Type B pancreatic cell (in vitro differentiated cells): Measurements from ENCODE around the gene SLC36A3. TPM values are rescaled to one million over a fixed set of nuclear protein-coding genes. Genes with fewer than 3 reads are reported as not detected.
"Not testable (repeated sequence)": the region's sequence is repeated elsewhere in the genome, so short reads cannot be mapped to it uniquely, and the experiment has no call there.

Source experiments
- DNase-seq: peaks from one replicate; pipeline ENCODE4 v3.0.0; 2021; ENCODE audit warnings: mixed read lengths; ENCODE audit not compliant: unreplicated experiment; ENCODE audit errors: extremely low spot score
- H3K27ac Mint-ChIP-seq: 2 replicates; pipeline ENCODE4 v1.8.0; 2021; ENCODE audit warnings: mild to moderate bottlenecking, mixed read lengths
- H3K27me3 Mint-ChIP-seq: 2 replicates; pipeline ENCODE4 v1.8.0; 2021; ENCODE audit warnings: mixed read lengths
- H3K36me3 Mint-ChIP-seq: 2 replicates; pipeline ENCODE4 v1.8.0; 2021; ENCODE audit warnings: mixed read lengths
- H3K4me1 Mint-ChIP-seq: one replicate; pipeline ENCODE4 v1.8.0; 2021; ENCODE audit warnings: mixed read lengths; ENCODE audit not compliant: unreplicated experiment
- H3K4me3 Mint-ChIP-seq: 2 replicates; pipeline ENCODE4 v1.8.0; 2021; ENCODE audit warnings: mild to moderate bottlenecking, mixed read lengths
- H3K9me3 Mint-ChIP-seq: 2 replicates; pipeline ENCODE4 v1.8.0; 2021; ENCODE audit warnings: mixed read lengths
- total RNA-seq: library from RNA; stranded (reverse); gene quantifications from 2 replicates; pipeline ENCODE4 v1.2.1, GENCODE V29; 2021; ENCODE audit warnings: low replicate concordance
- TF ChIP-seq, protein P1 (sequence below): fragments of 200-600 bp; sonication (generic); conservative IDR thresholded peaks from 2 replicates; pipeline ENCODE4 v1.5.0; 2021; ENCODE audit warnings: antibody characterized with exemption, mild to moderate bottlenecking

Gene SLC36A3
- total RNA-seq, 1 donor from 2014 or later = not detected

- H3K36me3 Mint-ChIP-seq = no peaks in the 10 kb centered on the region
- no peak overlapping the region for H3K27ac Mint-ChIP-seq
- TF ChIP-seq, protein P1, sequence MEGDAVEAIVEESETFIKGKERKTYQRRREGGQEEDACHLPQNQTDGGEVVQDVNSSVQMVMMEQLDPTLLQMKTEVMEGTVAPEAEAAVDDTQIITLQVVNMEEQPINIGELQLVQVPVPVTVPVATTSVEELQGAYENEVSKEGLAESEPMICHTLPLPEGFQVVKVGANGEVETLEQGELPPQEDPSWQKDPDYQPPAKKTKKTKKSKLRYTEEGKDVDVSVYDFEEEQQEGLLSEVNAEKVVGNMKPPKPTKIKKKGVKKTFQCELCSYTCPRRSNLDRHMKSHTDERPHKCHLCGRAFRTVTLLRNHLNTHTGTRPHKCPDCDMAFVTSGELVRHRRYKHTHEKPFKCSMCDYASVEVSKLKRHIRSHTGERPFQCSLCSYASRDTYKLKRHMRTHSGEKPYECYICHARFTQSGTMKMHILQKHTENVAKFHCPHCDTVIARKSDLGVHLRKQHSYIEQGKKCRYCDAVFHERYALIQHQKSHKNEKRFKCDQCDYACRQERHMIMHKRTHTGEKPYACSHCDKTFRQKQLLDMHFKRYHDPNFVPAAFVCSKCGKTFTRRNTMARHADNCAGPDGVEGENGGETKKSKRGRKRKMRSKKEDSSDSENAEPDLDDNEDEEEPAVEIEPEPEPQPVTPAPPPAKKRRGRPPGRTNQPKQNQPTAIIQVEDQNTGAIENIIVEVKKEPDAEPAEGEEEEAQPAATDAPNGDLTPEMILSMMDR = no peak
Observed at GRCh38 chr5:151238303-151238741, 65.2 kb downstream of the SLC36A3 start.

DNA sequence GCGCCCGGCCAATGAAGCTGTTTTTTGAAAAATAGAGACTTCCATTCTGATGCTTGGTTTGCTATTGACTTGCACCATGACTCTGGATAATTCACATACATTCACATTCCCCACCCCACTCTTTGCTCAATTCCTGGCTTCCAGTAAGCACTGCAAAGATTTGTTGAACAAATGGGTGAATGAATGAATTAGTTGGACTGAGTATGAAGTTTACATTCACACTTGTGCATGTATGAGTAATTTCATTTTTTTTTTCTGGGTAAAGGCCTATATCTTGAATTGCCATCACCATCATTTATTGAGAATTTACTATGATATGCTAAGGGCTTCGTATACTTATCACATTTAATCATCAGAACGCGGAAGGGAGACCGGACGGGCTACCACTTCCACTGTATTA, 65.9 kb downstream of the SLC36A3 start:
- TF ChIP-seq, protein P1 = no peak
- peaks cover 14% of the 10 kb centered on the region for H3K4me1 Mint-ChIP-seq

More at GRCh38 chr5:151238303-151238741, 65.2 kb downstream of the SLC36A3 start:
- Mint-ChIP-seq H3K4me3 (no peak overlapping the region), H3K4me1 (peaks cover 14% of the 10 kb centered on the region), H3K9me3 (no peaks in the 10 kb centered on the region), H3K27me3 (no peaks in the 10 kb centered on the region)
- no peak for DNase-seq

DNA sequence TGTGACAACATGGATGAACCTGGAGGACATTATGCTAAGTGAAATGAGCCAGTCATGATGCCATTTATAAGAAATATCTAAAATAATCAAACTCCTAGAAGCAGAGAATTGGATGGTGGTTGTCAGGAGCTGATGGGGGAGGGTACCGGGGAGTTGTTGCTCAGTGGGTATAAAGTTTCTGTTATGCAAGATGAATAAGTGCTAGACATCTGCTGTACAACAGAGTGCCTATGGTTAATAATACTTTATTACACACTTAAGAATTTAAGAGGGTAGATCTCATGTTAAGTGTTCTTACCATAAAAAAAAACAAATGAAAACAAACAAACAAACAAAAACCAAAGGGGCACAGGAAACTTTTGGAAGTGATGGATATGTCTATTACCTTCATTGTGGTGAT, 66.7 kb downstream of the SLC36A3 start:
- Mint-ChIP-seq H3K27me3 (no peaks in the 10 kb centered on the region), H3K4me3 (no peak overlapping the region), H3K36me3 (no peaks in the 10 kb centered on the region), H3K9me3 (no peaks in the 10 kb centered on the region), H3K4me1 (peaks cover 14% of the 10 kb centered on the region), H3K27ac (no peak overlapping the region)
- TF ChIP-seq, protein P1 = no peak
- no peak for DNase-seq

More for the DNA sequence above, 65.9 kb downstream of the SLC36A3 start:
- Mint-ChIP-seq H3K27me3 (no peaks in the 10 kb centered on the region), H3K36me3 (no peaks in the 10 kb centered on the region), H3K9me3 (no peaks in the 10 kb centered on the region), H3K27ac (no peak overlapping the region), H3K4me3 (no peak overlapping the region)
- no peak for DNase-seq

- DNase-seq, H3K27me3 Mint-ChIP-seq, H3K36me3 Mint-ChIP-seq, H3K27ac Mint-ChIP-seq, H3K4me3 Mint-ChIP-seq, H3K9me3 Mint-ChIP-seq, H3K4me1 Mint-ChIP-seq: not testable (repeated sequence)
Observed at GRCh38 chr5:151235239-151235571, 68.4 kb downstream of the SLC36A3 start.

DNA sequence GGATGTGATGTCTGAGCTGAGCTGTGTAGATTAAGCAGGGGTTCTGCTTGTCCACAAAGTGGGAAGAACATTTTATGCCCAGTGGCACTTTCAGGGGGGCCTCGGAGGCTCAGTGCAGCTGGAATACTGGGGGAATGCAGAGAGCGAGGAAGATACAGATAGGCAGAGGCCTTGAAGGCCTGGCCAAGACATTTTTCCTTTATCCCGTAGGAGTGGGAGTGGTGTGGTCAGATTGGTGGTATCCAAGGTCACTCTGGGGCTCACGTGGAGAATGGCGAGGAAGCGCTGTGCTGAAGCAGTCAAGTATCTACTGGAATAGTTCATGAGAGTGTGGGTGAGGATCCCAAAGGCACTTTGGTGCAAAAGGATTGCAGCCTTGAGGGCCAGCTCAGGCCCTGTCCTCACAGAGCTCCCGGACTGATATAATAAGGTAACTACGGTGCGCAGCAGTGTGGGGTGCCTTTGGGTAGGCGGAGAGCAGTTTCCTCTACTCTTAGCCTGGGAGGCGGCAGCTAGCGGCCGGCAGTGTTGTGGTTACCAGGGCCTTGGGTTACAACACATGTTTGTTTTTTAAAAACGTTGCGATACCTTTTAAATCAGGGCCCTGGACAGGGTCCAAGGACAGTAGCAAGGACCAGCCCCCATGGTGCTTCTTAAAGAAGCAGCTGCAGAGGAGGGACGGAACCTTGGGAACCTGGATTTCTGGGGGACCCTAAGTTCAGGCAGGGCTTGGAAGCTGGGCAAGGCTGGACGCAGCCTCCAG, 68.9 kb downstream of the SLC36A3 start:
- Mint-ChIP-seq H3K9me3 (no peaks in the 10 kb centered on the region), H3K27ac (no peak overlapping the region), H3K36me3 (no peaks in the 10 kb centered on the region), H3K27me3 (no peaks in the 10 kb centered on the region), H3K4me3 (no peak overlapping the region), H3K4me1 (peaks cover 4% of the 10 kb centered on the region)
- TF ChIP-seq, protein P1 = no peak
- no peak for DNase-seq

DNA sequence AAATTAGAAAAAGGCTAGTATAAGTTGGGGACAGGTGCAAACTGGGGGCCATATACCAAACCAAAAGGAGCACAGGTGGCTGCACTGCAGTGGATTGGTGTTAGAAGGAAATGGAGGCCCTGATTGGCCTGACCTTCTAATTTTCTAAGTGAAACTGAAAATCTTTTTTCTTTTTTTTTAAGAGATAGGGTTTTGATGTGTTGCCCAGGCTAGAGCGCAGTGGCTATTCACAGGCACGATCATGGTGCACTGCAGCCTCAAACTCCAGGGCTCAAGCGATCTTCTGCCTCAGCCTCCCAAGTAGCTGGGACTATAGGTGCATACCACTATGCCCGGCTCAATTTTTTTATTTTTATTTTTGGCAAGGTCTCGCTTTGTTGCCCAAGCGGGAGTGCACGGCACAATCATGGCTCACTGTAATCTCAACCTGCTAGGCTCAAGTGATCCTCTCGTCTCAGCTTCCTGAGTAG, 69.9 kb downstream of the SLC36A3 start:
- Mint-ChIP-seq H3K36me3 (no peaks in the 10 kb centered on the region), H3K27ac (no peak overlapping the region), H3K4me3 (no peak overlapping the region), H3K4me1 (peaks cover 3% of the 10 kb centered on the region), H3K9me3 (no peaks in the 10 kb centered on the region), H3K27me3 (no peaks in the 10 kb centered on the region)
- no peak for DNase-seq
- TF ChIP-seq, protein P1 = no peak
